Panc1 (cell line): Measurements from ENCODE around the gene DTNB.
A peak's percentile ranks its signal among the peaks of the same experiment; 100 is the strongest.

Source experiments
- POLR2AphosphoS5 ChIP-seq: IDR thresholded peaks from 2 replicates; pipeline ENCODE4 v1.6.1; 2012; ENCODE audit warnings: mild to moderate bottlenecking, low read depth, low read length, moderate library complexity
- TF ChIP-seq, protein P1 (sequence below): fragments of 450-650 bp; IDR thresholded peaks from 2 replicates; pipeline ENCODE4 v1.5.1; 2017; ENCODE audit warnings: mild to moderate bottlenecking

DNA sequence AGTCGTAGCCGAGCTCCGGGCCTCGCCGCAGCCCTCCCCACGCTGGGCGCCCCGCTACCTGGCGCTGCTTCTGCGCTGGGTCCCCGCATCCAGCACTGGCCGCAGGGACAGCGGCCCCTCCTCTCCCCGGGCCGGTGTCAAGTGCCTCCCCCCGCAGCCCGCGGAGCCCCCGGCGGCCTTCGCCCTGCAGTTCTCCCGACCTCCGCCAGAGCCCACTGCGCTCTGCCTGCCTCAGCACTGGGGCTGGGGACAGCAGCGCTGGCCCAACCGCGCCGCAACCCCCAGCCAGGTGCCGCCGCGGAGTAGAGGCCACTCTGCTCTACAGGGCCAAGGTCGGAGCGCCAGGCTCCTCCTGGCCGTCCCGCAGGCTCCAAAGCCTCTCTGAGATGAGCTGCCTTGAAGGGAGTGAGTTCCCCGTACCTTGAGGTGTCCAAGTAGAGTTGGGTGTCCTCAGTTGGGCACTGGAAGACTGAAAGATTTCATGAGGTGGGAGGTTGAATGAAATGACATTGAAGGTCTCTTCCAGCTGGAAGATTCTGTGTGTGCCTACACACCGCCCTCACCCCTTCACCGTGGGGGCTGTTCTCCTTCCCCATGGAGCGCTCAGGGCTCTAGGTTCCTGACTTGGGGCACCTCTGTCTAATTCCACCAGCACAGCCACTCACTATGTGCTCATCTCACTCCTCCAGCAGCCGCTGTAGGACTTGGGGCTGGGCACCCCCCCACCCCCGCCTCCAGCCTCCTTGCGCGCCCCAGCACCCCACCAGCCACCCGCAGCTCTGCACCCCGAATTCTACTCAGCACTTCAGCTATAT, 330.8 kb downstream of the DTNB start:
- TF ChIP-seq POLR2AphosphoS5: no peak
- TF ChIP-seq, protein P1, sequence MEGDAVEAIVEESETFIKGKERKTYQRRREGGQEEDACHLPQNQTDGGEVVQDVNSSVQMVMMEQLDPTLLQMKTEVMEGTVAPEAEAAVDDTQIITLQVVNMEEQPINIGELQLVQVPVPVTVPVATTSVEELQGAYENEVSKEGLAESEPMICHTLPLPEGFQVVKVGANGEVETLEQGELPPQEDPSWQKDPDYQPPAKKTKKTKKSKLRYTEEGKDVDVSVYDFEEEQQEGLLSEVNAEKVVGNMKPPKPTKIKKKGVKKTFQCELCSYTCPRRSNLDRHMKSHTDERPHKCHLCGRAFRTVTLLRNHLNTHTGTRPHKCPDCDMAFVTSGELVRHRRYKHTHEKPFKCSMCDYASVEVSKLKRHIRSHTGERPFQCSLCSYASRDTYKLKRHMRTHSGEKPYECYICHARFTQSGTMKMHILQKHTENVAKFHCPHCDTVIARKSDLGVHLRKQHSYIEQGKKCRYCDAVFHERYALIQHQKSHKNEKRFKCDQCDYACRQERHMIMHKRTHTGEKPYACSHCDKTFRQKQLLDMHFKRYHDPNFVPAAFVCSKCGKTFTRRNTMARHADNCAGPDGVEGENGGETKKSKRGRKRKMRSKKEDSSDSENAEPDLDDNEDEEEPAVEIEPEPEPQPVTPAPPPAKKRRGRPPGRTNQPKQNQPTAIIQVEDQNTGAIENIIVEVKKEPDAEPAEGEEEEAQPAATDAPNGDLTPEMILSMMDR: peak; percentile 96
